Kidney (tissue), 14 donors: ENCODE measurements around the gene FANCC. TPM values are rescaled to one million over a fixed set of nuclear protein-coding genes. Genes with fewer than 3 reads are reported as not detected.
"Not testable (repeated sequence)": the region's sequence is repeated elsewhere in the genome, so short reads cannot be mapped to it uniquely, and the experiment has no call there.

Experiments used
- DNase-seq, 5 donors: peaks; one replicate each; pipeline ENCODE4 v3.0.0-alpha.2; 2013 to 2020
- FAIRE-seq: peaks from 2 replicates; lab custom pipeline; 2012; peaks lifted over from hg19 to GRCh38; lab: Jason Lieb, UNC
- H3K27ac ChIP-seq, 2 donors: one replicate each; pipeline ENCODE4 v1.7.0; 2013; ENCODE audit warnings: low read depth in 2 of 2, low read length in 2 of 2, inconsistent platforms in 1 of 2
- H3K27me3 ChIP-seq: one replicate; pipeline ENCODE4 v1.7.1; 2013; ENCODE audit warnings: low read length, inconsistent platforms; ENCODE audit not compliant: control insufficient read depth, insufficient read depth
- H3K36me3 ChIP-seq, 3 donors: one replicate each; pipeline versions ENCODE4 v1.7.0 to v1.7.1; 2013; ENCODE audit warnings: low read length in 3 of 3, control low read depth in 1 of 3, inconsistent platforms in 1 of 3; ENCODE audit not compliant: insufficient read depth in 3 of 3, control insufficient read depth in 2 of 3
- H3K4me1 ChIP-seq, 3 donors: one replicate each; pipeline versions ENCODE4 v1.7.0 to v1.7.1; 2013; ENCODE audit warnings: low read length in 3 of 3, inconsistent platforms in 1 of 3, low read depth in 1 of 3; ENCODE audit not compliant: control insufficient read depth in 2 of 3, insufficient read depth in 2 of 3
- H3K4me3 ChIP-seq, 3 donors: one replicate each; pipeline versions ENCODE4 v1.7.0 to v1.8.1; 2013; ENCODE audit warnings: low read length in 3 of 3, control low read depth in 1 of 3, inconsistent platforms in 1 of 3
- H3K9ac ChIP-seq, 3 donors: one replicate each; pipeline versions ENCODE4 v1.7.0 to v1.7.1; 2013; ENCODE audit warnings: low read length in 3 of 3, control low read depth in 1 of 3, inconsistent platforms in 1 of 3
- H3K9me3 ChIP-seq, 3 donors: one replicate each; pipeline versions ENCODE4 v1.7.0 to v1.7.1; 2013; ENCODE audit warnings: low read length in 3 of 3, control low read depth in 1 of 3, inconsistent platforms in 1 of 3; ENCODE audit not compliant: control insufficient read depth in 2 of 3, insufficient read depth in 1 of 3
- CTCF ChIP-seq: IDR thresholded peaks from 3 replicates; pipeline ENCODE4 v1.5.1; 2012; ENCODE audit warnings: mild to moderate bottlenecking, moderate library complexity, borderline replicate concordance; ENCODE audit not compliant: insufficient read depth; ENCODE audit errors: extremely low read depth
- intact Hi-C: fragments of 100-400 bp; cut with DNase I; formaldehyde crosslinking; loops from one replicate; pipeline ENCODE4 v1.11.1; 2022
- polyA plus RNA-seq: library from polyadenylated mRNA; stranded (reverse); fragments of 350-450 nt; fragmentation: Illumina TruSeq; extraction: RNeasy Lipid Tissue Mini Kit (QIAGEN cat#74804); gene quantifications from one replicate; pipeline ENCODE4 v1.2.3, GENCODE V29; 2014; ENCODE audit warnings: low read depth, low replicate concordance; ENCODE audit not compliant: insufficient read depth
- total RNA-seq: library from RNA; stranded (reverse); fragmentation: NEBNext Ultra II Directional; extraction: Animal tissue kit (Norgen Biotek cat#: 25700); gene quantifications from one replicate; pipeline ENCODE4 v1.2.1, GENCODE V29; 2021
- donor health status: control.
- donor health status: control.
- donor health status: control.
- donor health status: control.
- donor health status: control.
- donor health status: DM: yes; HTN: yes; CAD: no.
- donor health status: Normal renal cell carcinoma (clear cell type).

FANCC gene
- total and polyA plus RNA-seq, 2 donors from 2014 or later: 7.5 to 10.8 TPM

- DNase-seq (no peak), FAIRE-seq (no peak)
- no peak overlapping the region for H3K4me3 ChIP-seq
- H3K27me3 ChIP-seq: no peaks in the 10 kb centered on the region
- TF ChIP-seq CTCF: no peak
- no peak overlapping the region for H3K9ac ChIP-seq
- H3K4me1 ChIP-seq: peaks cover 0 to 5% (median 5%) of the 10 kb centered on the region in 3 donors
- no peaks in the 10 kb centered on the region for H3K36me3 ChIP-seq
- H3K27ac ChIP-seq: peak overlapping the region in 1 of 2 donors; percentile 8
- no peaks in the 10 kb centered on the region for H3K9me3 ChIP-seq
- intact Hi-C loops: no loop called here
Measured at GRCh38 chr9:95297316-95297715, 20.2 kb downstream of the FANCC start.

- DNase-seq (no peak), FAIRE-seq (no peak)
- H3K27ac ChIP-seq: no peak overlapping the region
- no peak overlapping the region for H3K9ac ChIP-seq
- H3K36me3 ChIP-seq: no peaks in the 10 kb centered on the region
- H3K27me3 ChIP-seq: no peaks in the 10 kb centered on the region
- no peak for TF ChIP-seq CTCF
- H3K4me3 ChIP-seq: no peak overlapping the region
- peaks cover 0 to 5% (median 5%) of the 10 kb centered on the region in 3 donors for H3K4me1 ChIP-seq
- intact Hi-C loops: no loop called here
- H3K9me3 ChIP-seq: no peaks in the 10 kb centered on the region
Measured at GRCh38 chr9:95296761-95297160, 20.7 kb downstream of the FANCC start.

GRCh38 chr9:95293296-95293695 is 24.2 kb downstream of the FANCC start:
- H3K36me3 ChIP-seq, H3K9ac ChIP-seq, H3K4me1 ChIP-seq, H3K27me3 ChIP-seq, H3K9me3 ChIP-seq, DNase-seq, FAIRE-seq, intact Hi-C loops: not testable (repeated sequence)
- peak overlapping the region in 1 of 2 donors; percentile 41 for H3K27ac ChIP-seq
- H3K4me3 ChIP-seq: peak overlapping the region in 1 of 3 donors; percentile 48

GRCh38 chr9:95292226-95292625 is 25.3 kb downstream of the FANCC start:
- FAIRE-seq (no peak), DNase-seq (no peak)
- H3K27ac ChIP-seq: no peak overlapping the region
- peaks cover 0 to under 1% (median 0%) of the 10 kb centered on the region in 3 donors for H3K4me1 ChIP-seq
- H3K9me3 ChIP-seq: no peaks in the 10 kb centered on the region
- no peak overlapping the region for H3K9ac ChIP-seq
- peak overlapping the region in 1 of 3 donors; percentile 48 for H3K4me3 ChIP-seq
- H3K36me3 ChIP-seq: no peaks in the 10 kb centered on the region
- H3K27me3 ChIP-seq: no peaks in the 10 kb centered on the region
- no peak for TF ChIP-seq CTCF
- intact Hi-C loops: no loop called here
